Osteocyte (in vitro differentiated cells): ENCODE measurements around the gene GLMP. TPM values are rescaled to one million over a fixed set of nuclear protein-coding genes. Genes with fewer than 3 reads are reported as not detected.

Experiments used
- DNase-seq: peaks from one replicate; pipeline ENCODE4 v3.0.0; 2021; ENCODE audit warnings: mixed read lengths; ENCODE audit not compliant: unreplicated experiment; ENCODE audit errors: extremely low spot score
- H3K27ac Mint-ChIP-seq: one replicate; pipeline ENCODE4 v1.8.0; 2021; ENCODE audit warnings: mild to moderate bottlenecking, mixed read lengths; ENCODE audit not compliant: unreplicated experiment
- H3K27me3 Mint-ChIP-seq: one replicate; pipeline ENCODE4 v1.8.0; 2021; ENCODE audit warnings: mixed read lengths; ENCODE audit not compliant: unreplicated experiment
- H3K36me3 Mint-ChIP-seq: one replicate; pipeline ENCODE4 v1.8.0; 2021; ENCODE audit warnings: mixed read lengths; ENCODE audit not compliant: unreplicated experiment
- H3K4me1 Mint-ChIP-seq: one replicate; pipeline ENCODE4 v1.8.0; 2021; ENCODE audit warnings: mixed read lengths; ENCODE audit not compliant: unreplicated experiment
- H3K4me3 Mint-ChIP-seq: one replicate; pipeline ENCODE4 v1.8.0; 2021; ENCODE audit warnings: mild to moderate bottlenecking, moderate library complexity, mixed read lengths; ENCODE audit not compliant: unreplicated experiment
- H3K9me3 Mint-ChIP-seq: one replicate; pipeline ENCODE4 v1.8.0; 2021; ENCODE audit warnings: mixed read lengths; ENCODE audit not compliant: unreplicated experiment
- total RNA-seq: library from RNA; stranded (reverse); gene quantifications from 2 replicates; pipeline ENCODE4 v1.2.1, GENCODE V29; 2021
- TF ChIP-seq, protein P1 (sequence below): fragments of 200-600 bp; sonication (generic); IDR thresholded peaks from 2 replicates; pipeline ENCODE4 v1.5.0; 2021; ENCODE audit warnings: antibody characterized with exemption, mild to moderate bottlenecking, moderate library complexity

Gene GLMP
- total RNA-seq, 1 donor from 2014 or later: 77.1 TPM

DNA sequence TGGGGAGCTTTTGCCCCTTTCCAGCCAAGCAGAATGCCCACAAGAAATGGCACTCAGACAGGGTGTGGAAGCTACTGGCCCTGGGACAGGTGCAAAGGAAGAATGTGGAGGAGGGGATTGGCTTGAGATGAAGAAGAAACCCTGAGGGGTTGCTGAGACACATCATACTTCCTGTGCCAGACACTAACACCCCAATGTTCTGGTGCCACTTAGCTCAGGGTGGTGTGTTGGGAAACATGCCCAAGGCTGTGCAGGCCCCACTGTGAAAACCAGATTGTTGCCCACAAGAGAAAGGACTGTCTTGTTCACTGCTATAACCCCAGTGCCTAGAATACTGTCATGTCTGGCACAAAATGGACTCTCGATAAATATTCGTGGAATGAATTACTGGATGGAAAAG, 37.8 kb downstream of the GLMP start:
- peaks cover 51% of the 10 kb centered on the region for H3K36me3 Mint-ChIP-seq
- H3K4me3 Mint-ChIP-seq: no peak overlapping the region

DNA sequence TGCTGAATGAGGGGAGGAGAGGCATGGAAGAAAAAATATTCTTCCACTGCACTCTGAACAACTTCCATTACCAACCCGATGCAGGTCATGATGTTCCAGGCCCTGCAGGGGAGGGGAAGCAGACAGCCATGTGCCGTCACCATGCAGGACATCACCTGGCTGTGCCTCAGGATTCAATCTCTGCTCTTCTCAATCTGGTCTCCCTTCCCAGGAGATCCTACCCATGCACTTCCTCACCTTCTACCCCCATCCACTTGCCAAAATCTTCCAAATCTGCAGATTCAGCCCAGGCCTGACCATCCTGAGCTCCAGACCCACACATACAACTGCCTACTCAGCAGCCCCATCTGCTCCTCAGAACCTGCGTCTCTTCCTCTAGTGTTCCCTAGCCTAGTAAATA, 41.8 kb downstream of the GLMP start:
- H3K4me3 Mint-ChIP-seq: no peak overlapping the region
- peaks cover 42% of the 10 kb centered on the region for H3K36me3 Mint-ChIP-seq
- H3K9me3 Mint-ChIP-seq: no peaks in the 10 kb centered on the region
- no peak overlapping the region for H3K27ac Mint-ChIP-seq
- TF ChIP-seq, protein P1, sequence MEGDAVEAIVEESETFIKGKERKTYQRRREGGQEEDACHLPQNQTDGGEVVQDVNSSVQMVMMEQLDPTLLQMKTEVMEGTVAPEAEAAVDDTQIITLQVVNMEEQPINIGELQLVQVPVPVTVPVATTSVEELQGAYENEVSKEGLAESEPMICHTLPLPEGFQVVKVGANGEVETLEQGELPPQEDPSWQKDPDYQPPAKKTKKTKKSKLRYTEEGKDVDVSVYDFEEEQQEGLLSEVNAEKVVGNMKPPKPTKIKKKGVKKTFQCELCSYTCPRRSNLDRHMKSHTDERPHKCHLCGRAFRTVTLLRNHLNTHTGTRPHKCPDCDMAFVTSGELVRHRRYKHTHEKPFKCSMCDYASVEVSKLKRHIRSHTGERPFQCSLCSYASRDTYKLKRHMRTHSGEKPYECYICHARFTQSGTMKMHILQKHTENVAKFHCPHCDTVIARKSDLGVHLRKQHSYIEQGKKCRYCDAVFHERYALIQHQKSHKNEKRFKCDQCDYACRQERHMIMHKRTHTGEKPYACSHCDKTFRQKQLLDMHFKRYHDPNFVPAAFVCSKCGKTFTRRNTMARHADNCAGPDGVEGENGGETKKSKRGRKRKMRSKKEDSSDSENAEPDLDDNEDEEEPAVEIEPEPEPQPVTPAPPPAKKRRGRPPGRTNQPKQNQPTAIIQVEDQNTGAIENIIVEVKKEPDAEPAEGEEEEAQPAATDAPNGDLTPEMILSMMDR: no peak
- DNase-seq: no peak
- H3K4me1 Mint-ChIP-seq: no peaks in the 10 kb centered on the region
- H3K27me3 Mint-ChIP-seq: no peaks in the 10 kb centered on the region

More for the DNA sequence above, 37.8 kb downstream of the GLMP start:
- H3K27ac Mint-ChIP-seq: no peak overlapping the region
- TF ChIP-seq, protein P1: no peak
- no peaks in the 10 kb centered on the region for H3K4me1 Mint-ChIP-seq
- no peak for DNase-seq
- H3K9me3 Mint-ChIP-seq: no peaks in the 10 kb centered on the region
- H3K27me3 Mint-ChIP-seq: no peaks in the 10 kb centered on the region

DNA sequence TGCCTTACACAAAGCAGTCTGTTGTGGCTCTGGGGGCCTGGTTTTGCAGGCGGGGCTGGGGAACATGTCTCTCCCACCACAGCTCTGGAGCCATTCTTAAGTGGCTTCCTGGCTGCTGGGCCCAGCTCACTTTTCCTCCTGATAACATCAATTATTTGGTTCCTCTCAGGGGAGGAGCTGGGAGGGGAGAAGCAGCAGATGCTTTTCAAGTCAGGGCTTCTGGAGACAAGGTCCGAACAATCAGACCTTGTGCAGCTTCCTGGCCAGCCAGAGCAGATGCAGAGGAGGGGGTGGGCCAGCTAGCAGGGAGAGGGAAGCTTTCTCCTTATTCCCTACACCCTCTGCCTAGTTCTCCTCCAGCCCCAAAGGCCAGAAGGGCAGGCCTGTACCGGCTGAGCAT, 44.0 kb downstream of the GLMP start:
- Mint-ChIP-seq H3K27me3 (no peaks in the 10 kb centered on the region), H3K27ac (no peak overlapping the region), H3K4me1 (no peaks in the 10 kb centered on the region), H3K4me3 (no peak overlapping the region), H3K9me3 (no peaks in the 10 kb centered on the region), H3K36me3 (peaks cover 33% of the 10 kb centered on the region)
- TF ChIP-seq, protein P1: no peak
- DNase-seq: no peak

DNA sequence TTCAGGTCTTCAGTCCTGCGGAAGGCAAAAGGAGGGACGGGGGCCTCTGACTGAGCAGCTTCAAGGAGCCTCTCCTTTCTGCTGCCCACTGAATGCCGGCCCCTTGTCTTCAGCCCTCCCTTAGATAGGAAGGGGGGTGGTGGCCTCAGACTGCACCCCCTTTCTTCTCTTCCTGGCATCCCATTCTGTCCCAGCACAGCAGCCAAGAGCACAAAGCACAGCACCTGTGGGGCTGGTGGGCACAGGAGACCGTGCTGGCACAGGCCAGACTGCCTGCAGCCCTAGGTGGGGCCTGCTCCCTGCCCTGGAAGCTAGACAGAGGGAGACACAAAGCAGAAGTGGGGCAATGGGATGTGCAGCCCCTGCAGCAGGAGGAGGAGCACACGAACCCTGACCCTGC, 45.9 kb downstream of the GLMP start:
- H3K36me3 Mint-ChIP-seq: peaks cover 26% of the 10 kb centered on the region
- no peak for DNase-seq
- TF ChIP-seq, protein P1: no peak
- H3K4me1 Mint-ChIP-seq: no peaks in the 10 kb centered on the region
- H3K4me3 Mint-ChIP-seq: no peak overlapping the region
- no peak overlapping the region for H3K27ac Mint-ChIP-seq
- H3K9me3 Mint-ChIP-seq: no peaks in the 10 kb centered on the region
- no peaks in the 10 kb centered on the region for H3K27me3 Mint-ChIP-seq

DNA sequence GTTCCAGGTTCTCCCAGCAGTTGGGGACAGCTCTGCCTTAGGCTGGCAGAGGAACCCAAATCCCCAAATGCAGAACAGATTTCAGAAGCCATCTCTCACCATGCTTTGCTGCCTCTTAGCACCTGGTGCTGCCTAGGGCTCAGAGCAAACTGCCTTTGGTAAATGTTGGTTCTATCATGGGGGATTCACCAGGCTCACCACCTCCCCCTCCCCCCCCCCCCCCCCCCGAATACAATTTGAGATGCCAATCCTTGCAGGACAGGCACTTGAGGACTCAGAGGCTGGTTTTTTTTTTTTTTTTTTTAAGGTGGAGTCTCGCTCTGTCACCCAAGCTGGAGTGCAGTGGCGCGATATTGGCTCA, 47.2 kb downstream of the GLMP start:
- Mint-ChIP-seq H3K36me3 (peaks cover 19% of the 10 kb centered on the region), H3K4me3 (no peak overlapping the region), H3K4me1 (no peaks in the 10 kb centered on the region), H3K27ac (no peak overlapping the region), H3K27me3 (no peaks in the 10 kb centered on the region), H3K9me3 (no peaks in the 10 kb centered on the region)
- DNase-seq: no peak
- TF ChIP-seq, protein P1: no peak
